ENCODE data around the gene C7orf25. TPM values are rescaled to one million over a fixed set of nuclear protein-coding genes. Genes with fewer than 3 reads are reported as not detected.

C7orf25 gene
- total and polyA plus RNA-seq, 10 donors: 1.7 to 19.5 (median 5.6) TPM

DNA sequence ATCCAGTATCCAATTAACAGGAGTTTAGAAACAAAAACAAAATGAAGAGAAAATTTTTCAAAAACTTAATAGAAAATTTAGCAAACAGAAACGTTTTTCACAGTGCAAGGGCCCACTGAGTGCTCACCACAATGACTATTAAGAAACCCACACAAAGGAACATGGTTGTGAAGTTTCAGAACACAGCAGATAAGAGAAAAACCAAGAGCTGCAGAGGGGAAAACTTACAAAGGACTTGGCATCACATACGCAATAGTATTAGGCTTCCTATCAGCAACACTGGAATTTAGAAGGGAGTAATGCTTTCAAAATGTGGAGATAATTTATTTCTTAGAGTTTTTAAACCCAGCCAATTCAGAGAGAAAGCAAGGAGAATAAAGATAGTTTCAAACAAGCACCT, 1.7 kb upstream of the C7orf25 start:
- DNase-seq: no peak
- no peaks in the 10 kb centered on the region for H3K9me3 ChIP-seq
- peaks cover 0 to 41% (median 26%) of the 10 kb centered on the region in 6 donors for H3K36me3 ChIP-seq
- no peak overlapping the region for H3K4me3 ChIP-seq
- 37 to 47% (median 44%) methylated on average over 2 of the region's 2 CpGs for WGBS, 5 donors
- H3K27ac ChIP-seq: peak overlapping the region in 4 of 8 donors; percentile 22 to 57 (median 47)
- intact Hi-C loops (cut with DNase I; ENCODE audit: low total_unique reads): no loop called here
- H3K27me3 ChIP-seq (replicated peaks in 1 of 7): no peaks in the 10 kb centered on the region
- no peak for TF ChIP-seq POLR2A (IDR thresholded peaks at IDR 0.05)
- H3K4me1 ChIP-seq: peaks cover 10 to 64% (median 32%) of the 10 kb centered on the region in 6 donors

DNA sequence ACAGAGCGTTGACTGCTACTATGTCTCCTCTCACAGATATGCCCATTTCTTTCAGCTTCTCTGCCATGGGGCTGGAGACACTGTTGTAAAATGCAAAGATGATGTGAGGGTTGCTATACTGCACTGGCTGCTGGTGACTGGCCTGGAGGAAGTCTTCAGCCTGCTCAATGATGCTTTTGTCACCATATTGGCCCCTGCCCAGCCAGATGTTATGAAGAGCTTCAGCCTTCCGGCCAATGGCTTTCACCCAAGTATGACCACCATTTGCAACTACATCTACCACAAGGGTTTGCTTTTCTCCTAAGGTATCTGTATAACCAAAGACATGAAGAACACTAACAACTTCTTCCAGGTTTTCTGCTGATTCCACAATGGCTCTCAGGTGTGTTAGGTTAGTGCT, 1.6 kb downstream of the C7orf25 start:
- intact Hi-C loops (cut with DNase I; ENCODE audit: low total_unique reads): no loop called here
- H3K27ac ChIP-seq: no peak overlapping the region

DNA sequence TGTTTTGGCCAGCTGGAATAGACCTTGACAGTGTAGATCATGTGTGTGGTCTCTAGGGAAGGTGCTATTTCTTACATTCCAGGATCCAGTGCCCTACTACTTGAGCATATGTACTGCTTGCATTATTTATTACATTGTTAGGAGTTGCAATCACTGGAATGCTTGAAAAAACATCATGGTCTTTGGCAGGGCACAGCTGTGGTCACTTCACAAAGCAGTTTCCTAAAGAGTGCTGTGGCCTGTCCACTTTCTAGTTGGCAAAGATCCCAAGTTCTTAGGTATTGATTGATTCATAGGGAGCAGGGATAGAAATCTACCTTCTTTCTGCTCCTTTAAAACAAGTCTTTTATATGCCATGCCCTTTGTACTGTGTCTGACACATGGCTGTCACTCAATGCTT, 4.6 kb downstream of the C7orf25 start:
- no peaks in the 10 kb centered on the region for H3K9me3 ChIP-seq
- intact Hi-C loops (cut with DNase I; ENCODE audit: low total_unique reads): no loop called here
- TF ChIP-seq POLR2A (IDR thresholded peaks at IDR 0.05) (no peak), POLR2AphosphoS5 (IDR thresholded peaks at IDR 0.05) (no peak)
- TF ChIP-seq, protein P1, sequence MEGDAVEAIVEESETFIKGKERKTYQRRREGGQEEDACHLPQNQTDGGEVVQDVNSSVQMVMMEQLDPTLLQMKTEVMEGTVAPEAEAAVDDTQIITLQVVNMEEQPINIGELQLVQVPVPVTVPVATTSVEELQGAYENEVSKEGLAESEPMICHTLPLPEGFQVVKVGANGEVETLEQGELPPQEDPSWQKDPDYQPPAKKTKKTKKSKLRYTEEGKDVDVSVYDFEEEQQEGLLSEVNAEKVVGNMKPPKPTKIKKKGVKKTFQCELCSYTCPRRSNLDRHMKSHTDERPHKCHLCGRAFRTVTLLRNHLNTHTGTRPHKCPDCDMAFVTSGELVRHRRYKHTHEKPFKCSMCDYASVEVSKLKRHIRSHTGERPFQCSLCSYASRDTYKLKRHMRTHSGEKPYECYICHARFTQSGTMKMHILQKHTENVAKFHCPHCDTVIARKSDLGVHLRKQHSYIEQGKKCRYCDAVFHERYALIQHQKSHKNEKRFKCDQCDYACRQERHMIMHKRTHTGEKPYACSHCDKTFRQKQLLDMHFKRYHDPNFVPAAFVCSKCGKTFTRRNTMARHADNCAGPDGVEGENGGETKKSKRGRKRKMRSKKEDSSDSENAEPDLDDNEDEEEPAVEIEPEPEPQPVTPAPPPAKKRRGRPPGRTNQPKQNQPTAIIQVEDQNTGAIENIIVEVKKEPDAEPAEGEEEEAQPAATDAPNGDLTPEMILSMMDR (IDR thresholded peaks at IDR 0.05 in 8 of 11, conservative IDR thresholded peaks at IDR 0.05 in 3 of 11): no peak
- H3K36me3 ChIP-seq: no peaks in the 10 kb centered on the region
- H3K27ac ChIP-seq: peak overlapping the region in 2 of 8 donors; percentile 19 to 58
- H3K4me1 ChIP-seq: peaks cover 10 to 44% (median 16%) of the 10 kb centered on the region in 6 donors
- no peak for DNase-seq
- H3K4me3 ChIP-seq: no peak overlapping the region
- H3K27me3 ChIP-seq (replicated peaks in 1 of 7): no peaks in the 10 kb centered on the region

More for the DNA sequence above, 1.6 kb downstream of the C7orf25 start:
- H3K4me1 ChIP-seq: peaks cover 10 to 73% (median 33%) of the 10 kb centered on the region in 6 donors
- DNase-seq: no peak
- H3K4me3 ChIP-seq: peak overlapping the region in 1 of 8 donors; percentile 81
- H3K9me3 ChIP-seq: no peaks in the 10 kb centered on the region
- 94 to 100% (median 97%) methylated on average over 2 of the region's 2 CpGs for WGBS, 5 donors
- no peaks in the 10 kb centered on the region for H3K27me3 ChIP-seq (replicated peaks in 1 of 7)
- H3K36me3 ChIP-seq: peaks cover 0 to 9% (median 0%) of the 10 kb centered on the region in 6 donors
- TF ChIP-seq, protein P1 (IDR thresholded peaks at IDR 0.05 in 8 of 11, conservative IDR thresholded peaks at IDR 0.05 in 3 of 11): no peak
- TF ChIP-seq POLR2A (IDR thresholded peaks at IDR 0.05) (no peak), POLR2AphosphoS5 (IDR thresholded peaks at IDR 0.05) (no peak)

DNA sequence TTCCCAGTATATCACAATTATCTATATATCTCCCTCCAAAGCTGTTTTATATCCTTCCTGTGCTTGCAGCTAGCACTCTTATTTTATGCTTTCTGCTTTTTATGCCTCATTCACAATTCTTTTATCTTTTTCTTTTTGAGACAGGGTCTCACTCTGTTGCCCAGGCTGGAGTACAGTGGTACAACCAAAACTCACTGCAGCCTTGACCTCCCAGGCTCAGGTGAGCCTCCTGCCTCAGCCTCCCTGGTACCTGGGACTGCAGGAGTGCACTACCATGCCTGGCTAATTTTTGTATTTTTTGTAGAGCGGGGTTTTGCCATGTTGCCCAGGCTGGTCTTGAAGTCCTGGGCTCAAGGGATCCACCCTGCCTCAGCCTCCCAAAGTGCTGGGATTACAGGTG, 5.7 kb downstream of the C7orf25 start:
- 91 to 100% (median 96%) methylated on average over 1 of the region's 1 CpG for WGBS, 5 donors
- Histone ChIP-seq H3K27ac (no peak overlapping the region), H3K4me3 (no peak overlapping the region), H3K4me1 (peaks cover 6 to 38% (median 12%) of the 10 kb centered on the region in 6 donors), H3K9me3 (no peaks in the 10 kb centered on the region), H3K36me3 (no peaks in the 10 kb centered on the region), H3K27me3 (replicated peaks in 1 of 7) (no peaks in the 10 kb centered on the region)
- intact Hi-C loops (cut with DNase I; ENCODE audit: low total_unique reads): no loop called here
- no peak for DNase-seq
- TF ChIP-seq POLR2A (IDR thresholded peaks at IDR 0.05): no peak
- TF ChIP-seq POLR2AphosphoS5 (IDR thresholded peaks at IDR 0.05): no peak
- TF ChIP-seq, protein P1 (IDR thresholded peaks at IDR 0.05 in 8 of 11, conservative IDR thresholded peaks at IDR 0.05 in 3 of 11): no peak

DNA sequence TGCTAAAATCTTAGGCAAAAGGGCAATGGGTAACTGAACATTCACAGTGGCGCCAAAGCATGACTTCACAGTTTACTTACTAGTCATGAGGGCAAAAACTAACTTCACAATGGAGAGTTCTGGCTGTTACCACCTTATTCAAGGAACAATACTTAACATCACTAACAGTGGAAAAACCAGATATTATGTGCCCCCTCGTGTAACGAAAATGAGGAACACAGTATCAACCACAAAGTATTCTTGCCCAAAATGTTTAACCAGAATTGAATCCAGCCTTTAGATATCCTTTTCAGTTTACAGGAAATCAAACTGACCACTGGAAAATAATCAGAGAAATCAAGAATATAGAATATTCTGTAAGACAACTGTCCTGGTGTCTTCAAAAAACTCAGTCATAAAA, 9.5 kb downstream of the C7orf25 start:
- Histone ChIP-seq H3K27me3 (replicated peaks in 1 of 7) (no peaks in the 10 kb centered on the region), H3K27ac (no peak overlapping the region), H3K4me1 (peaks cover 0 to 2% (median 0%) of the 10 kb centered on the region in 6 donors), H3K36me3 (no peaks in the 10 kb centered on the region), H3K4me3 (no peak overlapping the region), H3K9me3 (no peaks in the 10 kb centered on the region)
- DNase-seq: no peak
- TF ChIP-seq POLR2AphosphoS5 (IDR thresholded peaks at IDR 0.05) (no peak), POLR2A (IDR thresholded peaks at IDR 0.05) (no peak)
- TF ChIP-seq, protein P1 (IDR thresholded peaks at IDR 0.05 in 8 of 11, conservative IDR thresholded peaks at IDR 0.05 in 3 of 11): no peak
- intact Hi-C loops (cut with DNase I; ENCODE audit: low total_unique reads): no loop called here
- 34 to 52% (median 44%) methylated on average over 3 of the region's 3 CpGs for WGBS, 5 donors
